Measurements from ENCODE around the gene ZNF253.
"Not testable (repeated sequence)": the region's sequence is repeated elsewhere in the genome, so short reads cannot be mapped to it uniquely, and the experiment has no call there.

The ZNF253 gene

GRCh38 chr19:19900139-19900728, 34.6 kb downstream of the ZNF253 start:
- no peak for DNase-seq (ENCODE audit: low read depth, low spot score)

GRCh38 chr19:19900729-19901444, 35.2 kb downstream of the ZNF253 start, which contains the start of gene ZNF93:
ZNF93 (plus strand) TSS chr19:19900946; CDS start chr19:19901089, 143 bp downstream.
- DNase-seq (ENCODE audit: low read depth, low spot score), result peak; percentile 91

- DNase-seq (ENCODE audit: low read depth, low spot score), result not testable (repeated sequence)
Observed at GRCh38 chr19:19907551-19907950, 41.9 kb downstream of the ZNF253 start.

GRCh38 chr19:19909654-19910053, 44.0 kb downstream of the ZNF253 start:
- no peak for DNase-seq (ENCODE audit: low read depth, low spot score)

GRCh38 chr19:19911150-19911549, 45.5 kb downstream of the ZNF253 start:
- DNase-seq (ENCODE audit: low read depth, low spot score), result no peak

GRCh38 chr19:19914596-19914995, 48.9 kb downstream of the ZNF253 start:
- DNase-seq (ENCODE audit: low read depth, low spot score), result no peak

- DNase-seq (ENCODE audit: low read depth, low spot score), result not testable (repeated sequence)
Observed at GRCh38 chr19:19930417-19930816, 64.7 kb downstream of the ZNF253 start.

- DNase-seq (ENCODE audit: low read depth, low spot score), result not testable (repeated sequence)
Observed at GRCh38 chr19:19933432-19934314, 68.0 kb downstream of the ZNF253 start.

GRCh38 chr19:19937403-19937802, 71.7 kb downstream of the ZNF253 start:
- DNase-seq (ENCODE audit: low read depth, low spot score), result no peak

GRCh38 chr19:19938449-19938848, 72.8 kb downstream of the ZNF253 start:
- DNase-seq (ENCODE audit: low read depth, low spot score), result no peak

- no peak for DNase-seq (ENCODE audit: low read depth, low spot score)
Observed at GRCh38 chr19:19943848-19944582, 78.3 kb downstream of the ZNF253 start.

Data from smooth muscle cell of the brain vasculature (primary cell).